Right lobe of liver (tissue), 6 donors: ENCODE measurements around the gene ACSS1. TPM values are rescaled to one million over a fixed set of nuclear protein-coding genes. Genes with fewer than 3 reads are reported as not detected.

ENCODE experiments used
- ATAC-seq, 4 donors: fragments of 200-7000 bp; cut with Tn5 transposase; one replicate each; pipeline ENCODE4 v1.9.1; 2020; ENCODE audit warnings: mild to moderate bottlenecking in 4 of 4, moderate library complexity in 4 of 4
- DNase-seq, 3 donors: peaks; one replicate each; pipeline ENCODE4 v3.0.0-alpha.2; 2020
- H3K27ac ChIP-seq, 3 donors: fragments of 200-600 bp; one replicate each; pipeline ENCODE4 v1.8.0; 2022
- H3K27me3 ChIP-seq, 2 donors: fragments of 200-600 bp; one replicate each; pipeline ENCODE4 v1.8.0; 2022
- H3K36me3 ChIP-seq, 4 donors: fragments of 200-600 bp; sonication (generic) in 1 of 4; one replicate each; pipeline versions ENCODE4 v1.5.1 to v1.8.0; 2017 to 2022; ENCODE audit warnings: control low read depth in 1 of 4
- H3K4me1 ChIP-seq, 4 donors: fragments of 200-600 bp; sonication (generic) in 1 of 4; one replicate each; pipeline versions ENCODE4 v1.5.1 to v1.8.0; 2017 to 2022; ENCODE audit warnings: control low read depth in 1 of 4
- H3K4me3 ChIP-seq, 3 donors: fragments of 200-600 bp; one replicate each; pipeline ENCODE4 v1.8.0; 2022
- H3K9me3 ChIP-seq, 4 donors: fragments of 200-600 bp; sonication (generic) in 1 of 4; one replicate each; pipeline versions ENCODE4 v1.5.1 to v1.8.0; 2017 to 2022; ENCODE audit warnings: control low read depth in 1 of 4
- CTCF ChIP-seq, 4 donors: fragments of 200-600 bp in 3 of 4; fragments of 450-650 bp in 1 of 4; IDR thresholded peaks; one replicate each; pipeline versions ENCODE4 v1.5.1 to v1.8.0; 2016 to 2022; ENCODE audit warnings: antibody characterized with exemption in 4 of 4, mild to moderate bottlenecking in 2 of 4
- POLR2A ChIP-seq: fragments of 450-650 bp; IDR thresholded peaks from one replicate; pipeline ENCODE4 v1.6.1; 2017; ENCODE audit warnings: antibody characterized with exemption, mild to moderate bottlenecking
- WGBS: methylation state at CpG from one replicate; pipeline ENCODE4 v1.1.6; 2018; ENCODE audit warnings: low coverage, low lambda C conversion rate; ENCODE audit not compliant: insufficient coverage; ENCODE audit errors: missing lambda C conversion rate; 5-methylcytosine and 5-hydroxymethylcytosine counted together
- intact Hi-C, 2 donors: fragments of 100-400 bp; cut with DNase I; formaldehyde crosslinking; loops; one replicate each; pipeline versions ENCODE4 v1.11.2 to v1.14.1; 2022
- total RNA-seq, 6 experiments: library from RNA; depleted of rRNA in 2 of 6; stranded (reverse); fragments of >200 nt in 2 of 6; fragmentation: NEBNext Ultra II Directional in 3 of 6; extraction: Animal tissue kit (Norgen Biotek cat#: 25700) in 3 of 6; gene quantifications; one replicate each; pipeline versions ENCODE4 v1.1.0 to v1.2.4, GENCODE V29; 2016 to 2023
- donor health status: DM: no; HTN: yes; CAD: no.
- donor health status: DM: no; HTN: no; CAD: no.
- donor health status: DM: no; HTN: no; CAD: no.
- donor health status: DM: no; HTN: yes; CAD: no.
- donor health status: DM: no; HTN: yes; CAD: no.

Gene ACSS1
- total RNA-seq, 6 experiments from 2014 or later = 3.5 to 9.1 (median 6.3) TPM

GRCh38 chr20:24971376-24972101 lies 86.4 kb downstream of the ACSS1 start:
- peaks cover 7 to 69% (median 33%) of the 10 kb centered on the region in 4 donors for H3K36me3 ChIP-seq
- no peak overlapping the region for H3K4me3 ChIP-seq
- no peaks in the 10 kb centered on the region for H3K4me1 ChIP-seq
- no peak for TF ChIP-seq POLR2A
- TF ChIP-seq CTCF (IDR thresholded peaks at IDR 0.05) = no peak
- ATAC-seq (no peak), DNase-seq (no peak)
- H3K27ac ChIP-seq = no peak overlapping the region
- no peaks in the 10 kb centered on the region for H3K27me3 ChIP-seq
- intact Hi-C loops = no loop called here
- 91% methylated on average over 4 of the region's 6 CpGs for WGBS
- no peaks in the 10 kb centered on the region for H3K9me3 ChIP-seq

GRCh38 chr20:24970754-24971153 lies 87.2 kb downstream of the ACSS1 start:
- peak in 2 of 4 donors; percentile 24 to 30 for ATAC-seq

GRCh38 chr20:24970030-24970553 lies 87.8 kb downstream of the ACSS1 start:
- TF ChIP-seq POLR2A = no peak
- TF ChIP-seq CTCF (IDR thresholded peaks at IDR 0.05) = no peak
- H3K4me1 ChIP-seq = no peaks in the 10 kb centered on the region
- no peaks in the 10 kb centered on the region for H3K27me3 ChIP-seq
- H3K36me3 ChIP-seq = peaks cover 7 to 78% (median 40%) of the 10 kb centered on the region in 4 donors
- H3K9me3 ChIP-seq = no peaks in the 10 kb centered on the region
- H3K27ac ChIP-seq = no peak overlapping the region
- DNase-seq = no peak
- intact Hi-C loops = no loop called here
- 77% methylated on average over 4 of the region's 5 CpGs for WGBS
- no peak overlapping the region for H3K4me3 ChIP-seq
- no peak for ATAC-seq

More at GRCh38 chr20:24970754-24971153, 87.2 kb downstream of the ACSS1 start:
- H3K27me3 ChIP-seq = no peaks in the 10 kb centered on the region
- no peaks in the 10 kb centered on the region for H3K4me1 ChIP-seq
- peaks cover 7 to 71% (median 36%) of the 10 kb centered on the region in 4 donors for H3K36me3 ChIP-seq
- intact Hi-C loops = no loop called here
- TF ChIP-seq CTCF (IDR thresholded peaks at IDR 0.05) = no peak
- TF ChIP-seq POLR2A = no peak
- peak in 1 of 3 donors; percentile 30 for DNase-seq
- WGBS = 74% methylated on average over 8 of the region's 8 CpGs
- no peak overlapping the region for H3K4me3 ChIP-seq
- no peaks in the 10 kb centered on the region for H3K9me3 ChIP-seq
- no peak overlapping the region for H3K27ac ChIP-seq

GRCh38 chr20:24969186-24970029 lies 88.5 kb downstream of the ACSS1 start:
- Histone ChIP-seq H3K27ac (no peak overlapping the region), H3K9me3 (no peaks in the 10 kb centered on the region), H3K4me3 (no peak overlapping the region), H3K27me3 (no peaks in the 10 kb centered on the region), H3K4me1 (no peaks in the 10 kb centered on the region), H3K36me3 (peaks cover 7 to 85% (median 44%) of the 10 kb centered on the region in 4 donors)
- intact Hi-C loops = no loop called here
- ATAC-seq = no peak
- 90% methylated on average over 2 of the region's 19 CpGs for WGBS
- peak in 1 of 3 donors; percentile 40 for DNase-seq
- no peak for TF ChIP-seq POLR2A
- no peak for TF ChIP-seq CTCF (IDR thresholded peaks at IDR 0.05)
